HG02852 (cell line): ENCODE measurements around the gene ATP5F1E.
"Not testable (repeated sequence)": the region's sequence is repeated elsewhere in the genome, so short reads cannot be mapped to it uniquely, and the experiment has no call there.

Experiments
- ATAC-seq: cut with Tn5 transposase; IDR thresholded peaks from one replicate; pipeline ENCODE4 v1.9.1; 2021; ENCODE audit warnings: mild to moderate bottlenecking, moderate library complexity; ENCODE audit not compliant: unreplicated experiment

Gene ATP5F1E

DNA sequence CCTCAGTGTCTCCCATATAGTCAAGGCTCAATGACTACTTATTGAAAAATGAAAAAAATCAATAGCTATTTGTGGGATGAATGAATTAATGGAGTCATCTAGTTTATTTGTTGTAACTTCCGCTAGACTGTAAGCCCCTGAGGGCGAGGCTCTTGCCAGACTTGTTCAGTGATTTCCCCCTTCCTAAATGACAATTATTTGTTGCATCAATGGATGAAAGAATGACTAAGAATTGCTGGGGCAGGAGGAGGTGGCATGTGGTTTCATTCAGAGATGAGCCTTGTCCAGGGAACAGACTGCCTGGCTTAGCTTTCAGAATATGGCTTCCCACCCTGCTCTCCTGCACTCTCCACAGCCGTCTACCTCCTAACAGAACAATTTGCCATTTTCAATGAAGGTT lies 11.6 kb upstream of the ATP5F1E start:
- no peak for ATAC-seq

DNA sequence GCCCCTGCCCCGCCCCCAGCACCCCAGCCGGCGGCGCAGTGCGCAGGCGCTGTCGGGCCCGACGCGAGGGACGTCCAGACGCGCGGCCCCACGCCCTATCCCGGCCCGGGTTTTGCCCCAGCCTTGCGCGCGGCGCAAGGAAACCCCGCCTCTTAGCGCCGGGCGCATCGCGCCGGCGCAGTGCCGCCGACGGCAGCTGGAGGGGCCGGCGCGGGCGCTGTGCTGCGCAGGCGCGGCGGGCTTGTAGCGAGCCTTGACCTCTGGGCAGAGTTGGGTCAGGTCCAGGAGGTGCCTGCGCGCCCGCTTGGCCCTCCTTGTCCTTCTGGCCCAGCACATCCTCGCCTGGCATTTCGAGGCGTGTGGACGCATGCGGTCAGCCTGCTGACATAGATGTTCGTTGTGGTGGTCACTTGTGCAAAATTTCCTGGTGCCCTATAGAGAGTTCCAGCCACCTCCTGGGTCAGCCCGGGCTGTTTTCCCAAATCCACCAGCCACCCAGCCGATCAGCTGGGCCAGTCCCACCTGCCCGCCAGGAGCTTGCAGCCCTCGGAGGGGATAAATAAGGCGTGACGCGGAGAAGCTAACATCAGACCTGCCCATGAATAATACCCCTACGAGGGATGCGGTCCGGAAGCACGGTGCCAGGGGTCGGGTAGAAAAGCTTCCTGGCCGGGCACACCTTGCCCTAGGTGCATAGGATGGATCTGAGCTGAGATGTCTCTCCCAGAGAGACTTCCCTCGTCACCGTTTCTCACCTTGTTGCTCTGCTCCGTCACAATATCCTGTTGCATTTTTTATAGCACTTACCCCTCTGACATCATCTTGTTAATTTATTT lies 10.9 kb upstream of the ATP5F1E start:
- peak; percentile 89 for ATAC-seq

DNA sequence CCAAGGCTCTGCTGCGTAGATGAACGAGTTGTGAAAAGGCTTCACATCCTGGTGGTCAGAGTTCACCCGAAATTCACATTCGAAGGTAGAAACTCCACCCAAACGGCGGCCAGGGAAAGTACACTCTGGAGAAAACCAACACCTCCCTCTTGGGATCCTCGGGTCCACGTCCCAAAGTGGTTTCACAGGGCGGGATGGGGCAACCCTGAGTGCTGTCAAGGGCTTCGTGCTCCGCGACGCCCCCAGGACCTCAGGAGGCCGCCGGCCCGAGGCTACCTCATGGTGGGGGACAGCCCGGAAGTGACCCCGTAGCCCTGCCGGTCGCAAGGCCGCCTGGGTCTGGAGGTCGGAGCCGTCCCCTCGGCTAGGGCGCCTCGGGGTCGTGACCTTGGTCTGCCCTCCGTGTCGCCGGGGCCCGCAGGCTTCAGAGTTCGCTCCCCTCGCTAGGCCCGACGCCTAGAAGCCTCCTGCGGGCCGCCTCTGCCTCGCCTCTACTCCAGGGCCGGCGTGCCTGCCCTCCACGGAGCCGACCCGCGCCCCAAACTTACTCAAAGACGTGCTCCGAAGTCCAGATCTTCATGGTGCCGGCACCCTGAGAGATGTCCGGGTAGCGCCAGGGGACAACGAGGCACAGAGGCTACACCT lies 10.1 kb upstream of the ATP5F1E start, which contains the start of gene PRELID3B:
Gene PRELID3B (minus strand): TSS at position 636 of the 645 bp plus-strand sequence. CDS start 56 bp downstream, at position 580.
- peak; percentile 36 for ATAC-seq

DNA sequence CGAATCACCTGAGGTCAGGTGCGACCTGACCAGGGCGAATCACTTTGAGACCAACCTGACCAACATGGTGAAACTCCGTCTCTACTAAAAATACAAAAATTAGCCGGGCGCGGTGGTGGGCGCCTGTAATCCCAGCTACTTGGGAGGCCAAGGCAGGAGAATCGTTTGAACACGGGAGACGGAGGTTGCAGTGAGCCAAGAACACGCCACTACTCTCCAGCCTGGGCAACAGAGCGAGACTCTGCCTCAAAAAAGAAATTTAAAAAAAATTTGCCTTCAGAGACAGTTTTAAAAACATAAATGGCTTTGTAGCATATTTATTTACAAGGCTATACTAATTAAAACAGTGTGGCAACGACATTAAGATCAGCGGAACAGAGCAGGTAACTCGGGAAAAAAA lies 9.4 kb upstream of the ATP5F1E start:
- not testable (repeated sequence) for ATAC-seq

DNA sequence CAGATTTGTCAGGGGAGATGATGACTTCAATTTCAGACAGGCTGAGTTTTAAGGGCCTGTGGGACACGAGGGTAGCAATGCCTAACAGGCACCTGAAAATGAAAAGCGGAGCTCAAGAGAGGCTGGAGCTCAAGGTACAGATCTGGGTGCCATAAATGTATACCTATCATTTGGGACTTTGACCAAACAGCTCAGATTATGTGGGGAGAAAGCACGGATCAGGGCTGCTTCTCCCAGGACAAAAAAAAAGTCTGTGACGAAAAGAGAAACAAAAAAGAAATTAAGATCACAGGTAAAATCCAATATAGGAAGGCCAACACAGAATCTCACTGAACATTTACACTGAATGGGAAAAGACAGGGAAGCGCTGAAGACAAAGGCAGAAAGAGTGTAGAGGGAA lies 8.5 kb upstream of the ATP5F1E start:
- no peak for ATAC-seq

DNA sequence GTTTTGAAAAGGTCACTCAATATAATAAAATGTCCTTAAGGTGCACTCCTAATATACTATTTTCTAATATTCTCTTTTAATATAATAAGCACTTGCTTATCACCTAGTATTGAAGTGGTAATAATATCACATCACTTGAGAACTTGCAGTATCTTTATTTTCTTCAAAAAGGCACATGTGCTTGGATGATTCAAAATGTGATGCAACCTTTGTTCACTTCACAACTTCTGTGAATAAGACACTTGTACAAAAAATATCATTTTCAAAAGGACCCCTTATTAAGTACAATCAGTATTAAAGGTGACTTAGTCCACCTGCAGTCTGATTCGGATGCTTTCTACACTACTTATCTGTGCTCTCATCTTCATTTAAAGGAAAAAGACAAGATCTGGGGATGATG lies 7.1 kb upstream of the ATP5F1E start:
- no peak for ATAC-seq

DNA sequence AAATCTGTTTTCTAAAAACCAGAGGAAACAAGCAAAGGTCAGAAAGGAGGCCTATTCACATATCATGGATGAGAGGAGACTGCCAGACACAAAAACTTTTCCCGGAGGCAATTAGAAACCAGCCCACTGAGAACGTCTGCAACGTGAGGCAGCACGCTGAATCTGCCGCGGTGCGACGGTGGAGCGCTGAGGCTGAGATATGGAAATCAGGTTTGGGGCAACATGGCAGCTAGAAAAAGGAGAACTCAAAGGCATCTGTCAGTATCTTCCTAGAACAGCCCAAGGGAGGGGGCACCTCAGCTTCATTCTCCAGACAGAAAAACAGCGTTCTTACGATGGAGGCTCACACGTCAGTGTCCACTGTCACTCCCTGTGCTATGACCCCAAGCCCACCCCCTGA lies 5.3 kb upstream of the ATP5F1E start:
- ATAC-seq, result no peak

DNA sequence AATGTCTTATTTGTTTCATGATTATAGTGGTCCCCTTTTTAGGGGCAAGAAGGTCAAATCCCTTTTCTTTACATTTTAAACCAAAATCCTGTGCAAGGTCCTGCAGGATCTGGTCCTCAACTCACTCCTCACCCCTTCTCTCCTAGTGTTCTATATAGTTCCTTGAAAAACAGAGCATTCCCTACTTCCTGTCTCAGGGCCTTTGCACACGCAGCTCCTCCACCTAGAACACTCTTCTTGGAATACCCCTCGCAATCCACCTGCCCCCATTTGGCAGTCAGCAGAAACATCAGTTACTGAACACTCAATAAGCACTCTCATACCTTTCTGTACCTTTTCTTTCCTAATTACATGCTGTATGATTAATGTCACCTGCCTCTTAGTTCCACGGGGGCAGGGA lies 3.2 kb upstream of the ATP5F1E start:
- no peak for ATAC-seq

DNA sequence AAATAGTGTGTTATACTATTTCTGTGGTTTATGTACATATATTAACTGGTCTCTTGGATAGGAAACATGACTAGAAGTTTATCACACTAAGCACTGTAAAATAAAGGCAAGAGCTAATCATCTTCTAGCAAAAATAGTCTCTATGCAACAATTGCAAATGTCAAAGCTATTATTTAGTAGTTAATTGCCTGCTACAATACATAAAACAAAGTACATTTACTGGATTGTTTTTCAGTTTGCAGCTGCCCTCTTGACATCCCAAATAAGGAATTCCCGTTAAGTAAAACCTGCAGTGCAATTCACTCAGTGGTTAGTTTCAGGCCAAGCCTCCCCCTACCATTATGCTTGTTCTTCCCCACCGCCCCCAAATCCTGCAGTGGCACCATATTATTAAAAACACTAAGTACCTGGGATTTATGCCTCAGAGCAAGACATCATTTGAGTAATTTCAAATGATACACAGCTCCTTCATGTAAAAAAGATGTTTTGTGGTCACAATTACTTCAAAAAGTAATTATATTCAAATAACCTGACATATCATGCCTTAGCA lies 1.6 kb upstream of the ATP5F1E start:
- ATAC-seq, result no peak

DNA sequence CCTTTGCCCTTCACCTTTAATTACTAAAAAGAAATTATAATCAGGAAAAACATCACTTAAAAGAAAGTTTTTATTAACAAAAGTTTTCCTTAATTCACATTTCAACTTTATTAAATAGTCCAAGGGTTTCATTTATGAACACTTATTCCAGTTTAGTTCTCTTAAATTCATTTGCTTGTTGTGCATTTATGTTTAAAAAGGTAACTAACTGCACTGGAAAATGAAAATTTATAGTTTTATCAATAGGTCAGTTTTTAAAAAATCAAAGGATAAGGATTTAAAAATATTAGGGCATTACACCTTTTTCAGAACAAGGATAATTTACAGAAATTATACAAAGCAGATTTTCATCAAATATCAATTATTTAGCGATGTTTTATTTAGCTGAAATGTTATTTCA lies 958 bp upstream of the ATP5F1E start:
- ATAC-seq, result no peak

DNA sequence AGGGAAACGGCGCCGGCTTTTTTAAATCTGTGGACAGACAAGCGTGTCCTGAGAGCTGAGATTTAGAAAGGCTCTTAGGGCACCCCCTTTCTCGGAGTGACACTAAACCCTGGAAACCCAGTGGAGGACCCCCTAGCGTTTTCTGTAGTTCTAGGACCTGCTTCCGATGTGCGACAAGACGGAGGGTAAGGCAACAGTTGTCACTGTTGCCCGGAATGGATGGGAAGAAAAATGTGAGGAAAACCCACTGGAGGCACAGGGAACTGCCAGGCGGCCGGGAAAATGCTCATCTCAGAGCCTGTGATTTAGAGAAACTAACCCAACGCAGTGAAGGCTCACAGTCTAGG lies 551 bp upstream of the ATP5F1E start:
- no peak for ATAC-seq

DNA sequence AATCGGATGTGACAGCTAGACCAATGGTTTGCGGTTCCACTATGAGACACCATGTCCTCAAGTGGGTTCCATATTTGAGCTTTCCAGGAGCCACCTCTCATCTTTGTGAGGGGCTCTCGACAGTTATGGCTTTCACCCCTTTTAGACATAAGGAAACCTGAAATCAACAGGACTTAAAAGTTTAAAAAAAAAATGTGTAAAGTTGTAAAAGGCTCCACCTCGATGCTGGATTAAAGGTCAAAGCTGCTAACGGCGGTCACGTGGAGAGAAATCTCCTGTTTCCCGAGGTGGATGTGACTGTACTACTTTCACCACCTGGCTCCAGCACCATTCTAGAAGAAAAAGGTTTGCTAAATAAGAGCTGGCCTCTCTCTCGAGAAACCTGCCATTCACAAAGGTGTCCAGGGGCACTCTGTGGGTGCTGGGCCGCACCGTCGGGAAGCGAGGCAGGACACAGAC lies 542 bp downstream of the ATP5F1E start:
- ATAC-seq, result no peak

DNA sequence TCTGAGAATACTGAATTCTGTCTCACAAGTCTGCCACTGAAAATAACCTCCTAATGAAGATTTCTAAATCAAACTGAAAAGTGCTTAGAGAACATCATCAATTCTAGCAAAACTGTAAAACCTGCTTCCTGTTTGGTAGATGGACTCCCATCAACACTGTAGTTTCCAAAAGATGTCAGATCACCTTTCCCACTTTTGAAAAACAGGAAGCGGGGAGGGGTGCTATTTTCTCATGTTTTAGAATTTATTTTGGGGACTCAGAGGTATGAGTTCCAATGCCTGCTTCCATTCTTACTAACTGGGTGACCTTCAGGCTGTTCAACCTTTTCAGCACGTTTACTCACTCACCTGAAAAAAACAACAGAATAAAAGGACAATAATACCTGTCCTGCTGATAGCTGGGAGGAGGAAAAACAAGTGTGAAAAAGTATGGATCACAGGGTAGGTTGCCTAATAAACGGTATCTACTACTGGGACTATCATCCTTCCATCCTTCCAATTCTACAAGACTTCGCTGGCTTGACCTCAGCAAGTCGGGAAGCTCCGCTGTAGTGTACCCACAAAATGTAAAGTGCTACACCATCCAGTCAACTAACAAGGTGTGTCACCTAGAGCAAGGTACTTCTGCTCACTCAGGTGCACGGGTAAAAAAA lies 1.1 kb downstream of the ATP5F1E start:
- no peak for ATAC-seq

DNA sequence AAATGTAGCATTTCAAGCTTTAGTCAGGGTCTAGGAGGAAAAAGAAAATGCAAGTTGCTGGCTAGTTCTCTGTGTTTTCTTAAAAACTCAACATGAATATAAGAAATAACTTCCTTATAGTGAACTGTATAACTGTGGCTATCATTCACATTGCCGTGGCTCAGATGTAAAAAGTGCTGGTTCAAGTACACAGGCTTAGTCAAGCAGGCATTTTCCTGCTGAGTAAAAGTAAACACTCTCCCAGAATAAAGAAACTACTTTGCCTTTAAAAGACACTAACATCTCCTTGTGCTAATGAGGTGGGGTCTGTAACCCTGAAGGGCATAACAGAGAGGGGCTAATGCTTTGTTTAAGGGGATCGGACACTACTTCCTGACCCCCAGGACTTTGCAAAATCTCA lies 3.3 kb downstream of the ATP5F1E start:
- ATAC-seq, result no peak

DNA sequence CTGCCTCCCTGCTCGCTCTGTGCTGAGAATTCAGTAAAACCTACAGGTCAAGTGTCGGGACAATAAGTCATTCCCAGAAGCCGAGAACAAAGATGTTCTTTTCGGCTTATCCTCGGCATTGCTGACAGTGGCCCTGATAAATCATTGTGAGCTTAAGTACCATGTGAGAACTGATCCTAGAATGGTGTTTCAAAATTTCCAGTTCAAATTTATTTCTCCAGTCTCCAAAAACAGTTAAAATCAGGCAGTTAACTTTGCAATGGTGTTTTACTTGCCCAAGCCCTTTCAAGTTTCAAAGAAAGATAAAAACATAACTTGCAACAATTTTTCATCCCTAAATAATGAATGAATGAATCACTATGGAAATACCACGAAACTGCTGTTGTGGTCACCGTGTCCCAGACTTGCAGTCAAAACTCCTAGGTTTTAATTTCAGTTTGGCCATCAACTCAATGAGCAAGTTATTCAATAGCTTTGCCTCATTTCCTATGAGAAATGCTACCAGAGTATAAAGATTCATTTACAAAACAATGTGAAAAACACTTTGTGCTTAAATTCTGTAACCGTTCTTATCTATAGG lies 4.3 kb downstream of the ATP5F1E start:
- no peak for ATAC-seq

DNA sequence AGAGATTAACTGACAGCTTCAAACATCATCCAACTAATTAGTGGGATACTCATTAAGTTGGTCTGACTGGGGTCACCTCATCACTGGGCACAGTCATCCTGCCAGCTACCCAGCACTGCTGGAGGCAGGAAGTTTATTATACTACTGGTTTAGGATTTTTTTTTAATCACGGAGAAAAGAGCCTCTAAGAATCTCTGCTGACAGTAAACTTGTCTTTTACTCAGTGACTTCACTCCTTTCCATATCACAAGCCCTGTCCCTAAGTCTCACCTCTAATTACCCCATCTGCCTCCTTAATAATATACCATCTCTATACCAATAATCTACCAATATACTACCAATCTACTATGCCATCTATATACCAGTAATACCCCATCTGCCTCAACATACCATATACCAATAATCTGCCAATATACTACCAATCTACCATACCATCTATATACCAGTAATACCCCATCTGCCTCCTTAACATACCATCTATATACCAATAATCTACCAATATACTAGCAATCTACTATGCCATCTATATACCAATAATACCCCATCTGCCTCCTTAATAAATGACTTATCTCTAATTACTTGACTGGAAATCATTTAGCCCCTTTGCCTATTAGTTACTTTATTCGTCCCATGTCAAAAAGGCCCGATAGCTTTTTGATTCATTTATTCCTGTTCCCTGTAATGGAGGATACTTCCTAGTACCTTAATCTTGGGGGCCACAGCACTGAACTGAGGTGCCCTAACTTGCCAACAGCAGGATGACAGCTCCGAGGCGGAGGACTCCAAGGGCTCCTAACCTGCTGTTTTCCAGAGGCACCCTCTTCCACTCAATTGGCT lies 5.0 kb downstream of the ATP5F1E start:
- no peak for ATAC-seq

DNA sequence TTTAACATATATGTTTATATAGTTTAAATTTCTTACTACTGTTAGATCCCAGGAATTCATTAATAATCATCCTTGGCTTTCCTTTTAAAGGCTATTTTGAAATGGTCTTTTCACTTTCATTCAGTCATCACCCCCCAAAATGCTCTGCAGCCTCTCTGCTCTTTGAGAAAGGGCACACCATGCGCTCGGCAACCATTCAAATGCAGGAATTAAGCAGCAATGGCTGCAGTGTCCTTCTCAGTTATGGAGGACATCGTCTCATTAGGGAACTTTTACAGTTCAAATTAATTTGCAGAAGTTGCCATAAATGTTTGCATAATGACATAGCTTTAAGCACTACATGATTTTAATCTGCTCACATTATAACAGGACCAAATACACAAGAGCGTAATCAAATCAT lies 6.6 kb downstream of the ATP5F1E start:
- no peak for ATAC-seq

DNA sequence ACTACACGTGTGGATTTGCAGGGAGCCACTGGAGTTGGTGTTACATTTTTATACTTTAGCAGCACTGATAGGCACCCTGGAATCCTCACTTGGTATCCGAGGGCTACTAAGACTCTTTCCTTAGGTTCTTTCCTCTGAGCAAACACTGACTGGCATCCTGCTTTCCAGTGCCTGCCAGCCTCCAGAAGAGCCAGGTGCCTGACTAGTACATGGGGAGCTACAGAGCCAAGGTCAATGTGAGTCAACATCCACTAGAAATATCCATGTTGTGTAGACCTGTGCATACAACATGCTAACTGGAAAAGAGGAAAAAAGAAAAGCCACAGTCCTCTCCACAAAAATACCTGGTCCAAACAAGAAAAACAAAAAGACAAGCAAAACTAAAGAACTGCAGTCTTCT lies 7.0 kb downstream of the ATP5F1E start:
- ATAC-seq, result no peak

DNA sequence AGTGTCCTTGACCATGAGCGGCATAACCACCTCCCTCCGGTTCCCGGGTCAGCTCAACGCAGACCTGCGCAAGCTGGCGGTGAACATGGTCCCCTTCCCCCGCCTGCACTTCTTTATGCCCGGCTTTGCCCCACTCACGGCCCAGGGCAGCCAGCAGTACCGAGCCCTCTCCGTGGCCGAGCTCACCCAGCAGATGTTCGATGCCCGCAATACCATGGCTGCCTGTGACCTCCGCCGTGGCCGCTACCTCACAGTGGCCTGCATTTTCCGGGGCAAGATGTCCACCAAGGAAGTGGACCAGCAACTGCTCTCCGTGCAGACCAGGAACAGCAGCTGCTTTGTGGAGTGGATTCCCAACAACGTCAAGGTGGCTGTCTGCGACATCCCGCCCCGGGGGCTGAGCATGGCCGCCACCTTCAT lies 8.0 kb downstream of the ATP5F1E start:
- ATAC-seq, result no peak

DNA sequence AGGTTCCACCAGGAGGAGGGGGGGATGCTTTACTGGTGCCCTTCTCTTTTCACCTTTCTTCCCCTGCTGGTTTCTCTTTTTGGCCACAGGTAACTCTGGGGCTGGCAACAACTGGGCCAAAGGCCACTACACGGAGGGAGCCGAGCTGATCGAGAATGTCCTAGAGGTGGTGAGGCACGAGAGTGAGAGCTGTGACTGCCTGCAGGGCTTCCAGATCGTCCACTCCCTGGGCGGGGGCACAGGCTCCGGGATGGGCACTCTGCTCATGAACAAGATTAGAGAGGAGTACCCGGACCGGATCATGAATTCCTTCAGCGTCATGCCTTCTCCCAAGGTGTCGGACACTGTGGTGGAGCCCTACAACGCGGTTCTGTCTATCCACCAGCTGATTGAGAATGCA lies 8.5 kb downstream of the ATP5F1E start:
- ATAC-seq, result no peak
